ENCODE results near the gene ARHGAP24.

The ARHGAP24 gene

DNA sequence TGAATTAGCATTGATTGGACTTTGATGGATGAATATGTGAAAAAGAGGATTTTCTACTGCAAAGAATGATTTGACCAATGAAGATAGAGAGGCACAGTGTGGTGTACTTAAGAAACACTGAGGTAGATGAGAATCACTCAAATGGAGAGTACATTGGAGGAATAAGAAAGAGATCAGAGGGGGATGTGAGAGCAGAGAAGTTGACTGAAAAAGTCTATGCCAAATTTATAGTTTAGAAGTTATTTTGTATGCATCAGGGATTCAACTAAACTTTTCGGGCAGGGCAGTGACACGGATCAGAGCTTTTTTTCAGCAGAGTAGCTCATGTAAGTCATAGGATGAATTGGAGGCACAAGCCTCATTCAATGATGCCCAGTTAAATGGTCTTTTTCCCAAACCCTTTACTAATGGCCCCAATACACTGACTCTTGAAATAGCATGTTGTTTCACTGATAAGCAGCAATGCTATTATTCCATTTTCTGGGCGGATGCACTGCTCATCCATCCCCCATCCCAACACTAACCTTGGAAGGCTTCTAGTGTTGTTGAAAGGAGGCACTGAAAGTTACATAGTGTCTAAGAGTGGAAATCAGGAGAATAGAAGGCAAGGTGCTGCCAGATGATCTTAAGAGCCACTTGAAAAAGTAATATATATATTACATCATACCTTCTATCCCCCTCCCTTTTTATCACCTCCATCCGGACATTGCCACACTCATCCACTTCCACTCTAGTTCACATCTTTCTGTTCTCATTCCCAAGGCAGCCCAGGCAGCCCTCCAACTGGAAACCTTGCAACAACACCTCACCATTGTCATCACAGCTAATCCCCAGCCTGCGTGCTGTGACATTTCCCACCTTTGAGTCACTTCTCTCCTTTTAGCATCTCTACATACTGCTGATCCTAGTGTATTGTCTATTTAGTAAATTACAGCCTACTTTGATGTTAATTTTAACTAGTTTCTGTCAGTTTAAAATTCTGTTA lies 46.1 kb downstream of the ARHGAP24 start:
- no peak for DNase-seq

DNA sequence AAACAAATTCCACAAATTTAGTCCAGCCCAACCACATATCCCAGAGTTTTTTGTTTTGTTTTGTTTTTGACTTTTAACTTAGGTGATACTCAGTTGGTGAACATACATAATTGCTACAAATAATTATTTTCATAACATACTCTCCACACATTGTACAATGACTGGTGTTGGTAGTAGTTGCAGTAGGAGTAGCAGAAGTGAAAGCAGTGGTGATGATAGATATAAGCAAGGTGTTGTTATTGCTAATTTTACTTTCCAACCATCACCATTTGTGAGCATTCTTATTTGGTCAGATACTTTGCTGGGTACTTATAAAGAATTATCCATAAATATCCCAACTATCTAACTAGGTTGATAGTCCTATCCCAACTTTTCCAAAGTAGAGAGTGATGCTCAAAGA lies 47.3 kb downstream of the ARHGAP24 start:
- DNase-seq, result no peak

DNA sequence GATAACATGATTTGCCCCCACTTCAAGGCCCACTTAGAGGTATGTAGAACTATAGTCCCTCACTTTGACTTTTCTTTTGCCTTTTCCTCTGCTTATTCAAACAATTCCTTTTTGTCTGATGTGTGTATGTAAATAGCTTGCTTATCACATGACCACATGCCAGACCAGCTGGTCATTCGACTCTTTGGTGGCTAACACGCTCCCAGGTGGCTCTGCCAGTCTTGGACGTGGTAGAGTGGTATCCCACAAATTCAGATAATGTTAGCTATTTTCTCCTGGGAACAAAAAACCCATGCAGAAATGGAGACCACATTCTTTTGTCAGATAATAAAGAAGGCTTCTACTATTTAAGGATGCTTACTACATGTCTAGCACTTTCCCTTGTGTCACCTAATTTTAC lies 47.9 kb downstream of the ARHGAP24 start:
- no peak for DNase-seq

DNA sequence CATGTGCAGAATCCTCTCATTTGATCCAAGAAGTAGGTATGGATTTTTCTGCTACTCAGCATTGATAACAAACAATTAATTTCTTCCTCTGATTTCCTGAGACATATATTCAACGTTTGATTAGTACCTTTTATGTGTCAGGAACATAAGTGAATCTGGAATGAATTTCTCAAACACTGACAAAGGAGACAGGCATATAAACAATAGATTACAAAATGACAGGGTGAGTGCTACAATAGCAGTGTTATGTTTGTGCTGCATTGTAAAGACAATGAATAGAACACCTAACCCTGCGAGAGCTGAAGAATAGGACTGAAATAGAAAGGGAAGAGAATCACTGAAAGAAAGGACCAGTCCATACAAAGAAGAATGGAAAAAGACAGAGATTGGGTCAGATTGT lies 52.9 kb downstream of the ARHGAP24 start:
- no peak for DNase-seq

DNA sequence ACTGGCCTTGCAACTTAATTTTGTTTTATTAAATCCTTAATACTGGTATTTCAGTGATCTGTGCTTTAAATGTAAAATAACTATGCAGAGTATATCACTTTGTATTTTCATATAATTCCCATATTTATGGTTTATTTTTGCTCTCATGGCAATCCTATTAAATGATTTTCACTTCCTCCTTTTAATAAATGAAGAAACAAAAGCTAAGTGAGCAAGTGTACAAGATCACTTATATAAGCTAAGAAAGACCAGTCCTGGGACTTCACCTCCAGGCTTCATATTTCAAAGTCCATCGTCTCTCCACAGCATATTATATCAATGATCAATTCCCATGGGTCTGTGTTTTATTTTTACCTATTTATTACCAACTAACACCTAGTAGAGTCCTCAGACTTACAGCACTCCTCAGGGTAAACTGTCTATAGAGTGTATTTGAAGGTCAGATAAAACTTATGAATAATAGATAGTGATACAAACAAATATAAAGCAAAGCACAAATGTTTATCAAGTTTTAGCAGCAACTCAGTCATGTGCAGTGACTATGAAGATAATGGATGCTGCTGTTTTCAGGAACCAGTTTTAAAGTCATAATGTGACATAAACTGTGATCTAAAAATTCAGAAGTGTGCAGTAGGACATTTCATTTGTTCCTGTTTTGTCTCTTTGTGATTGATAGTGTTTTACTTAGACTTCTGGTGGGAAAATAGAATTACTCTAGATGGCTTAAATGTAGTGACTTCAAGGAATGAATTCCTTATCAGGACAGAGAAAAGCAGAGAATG lies 56.8 kb downstream of the ARHGAP24 start:
- no peak for DNase-seq

DNA sequence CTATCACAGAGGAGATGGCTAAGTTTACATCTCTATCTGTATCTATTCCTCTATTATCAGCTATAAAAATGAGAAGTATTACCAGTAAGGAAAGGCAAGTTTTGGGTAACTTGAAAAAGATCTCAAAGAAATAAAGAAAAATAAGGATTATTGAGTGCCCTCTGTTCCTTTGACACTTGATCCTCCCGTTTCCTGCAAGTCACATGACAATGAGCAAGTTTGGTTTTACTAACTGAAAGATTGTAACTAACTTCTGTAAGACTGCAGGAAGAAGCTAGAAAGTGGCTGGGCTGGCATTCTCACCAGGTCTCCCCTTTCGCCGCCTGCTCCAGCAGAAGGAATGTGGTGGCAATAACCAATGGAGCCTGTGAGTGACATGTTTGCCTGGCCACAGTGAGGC lies 59.2 kb downstream of the ARHGAP24 start:
- DNase-seq, result no peak

DNA sequence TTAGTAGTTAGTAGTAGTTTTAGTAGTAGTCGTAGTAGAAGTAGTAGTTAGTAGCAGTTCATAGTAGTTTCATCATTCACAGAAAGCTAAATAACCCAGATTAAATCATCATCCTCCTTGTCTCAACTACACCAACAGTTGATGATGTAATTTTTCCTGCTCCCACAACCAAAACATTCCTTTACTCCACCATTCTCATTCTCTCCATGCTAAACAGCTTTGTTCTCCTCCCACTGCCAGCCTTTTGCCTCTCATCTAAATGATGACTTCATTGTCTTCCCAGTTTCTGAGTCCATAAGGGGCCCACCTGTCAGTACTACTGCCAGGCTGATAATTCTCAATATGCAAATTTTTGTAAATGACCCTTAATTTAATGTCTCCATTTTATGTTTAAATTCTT lies 68.9 kb downstream of the ARHGAP24 start:
- no peak for DNase-seq

DNA sequence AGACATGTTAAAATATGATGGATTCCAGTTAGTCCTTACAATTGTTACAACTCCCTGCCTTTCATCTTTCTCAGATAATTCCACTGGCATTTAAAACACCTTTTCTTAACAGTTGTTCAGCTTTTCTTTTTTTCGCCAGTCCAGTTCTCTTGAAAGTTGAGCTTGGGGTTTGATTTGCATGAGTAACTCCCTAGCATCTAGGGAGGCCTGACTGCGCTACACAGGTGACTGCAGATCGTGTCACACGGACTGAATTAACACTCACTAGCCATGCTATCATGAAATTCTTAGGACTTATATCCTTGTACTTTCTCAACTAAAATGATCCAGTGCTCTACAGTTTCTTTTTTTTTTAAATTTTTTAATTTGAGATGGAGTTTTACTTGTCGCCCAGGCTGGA lies 69.8 kb downstream of the ARHGAP24 start:
- no peak for DNase-seq

DNA sequence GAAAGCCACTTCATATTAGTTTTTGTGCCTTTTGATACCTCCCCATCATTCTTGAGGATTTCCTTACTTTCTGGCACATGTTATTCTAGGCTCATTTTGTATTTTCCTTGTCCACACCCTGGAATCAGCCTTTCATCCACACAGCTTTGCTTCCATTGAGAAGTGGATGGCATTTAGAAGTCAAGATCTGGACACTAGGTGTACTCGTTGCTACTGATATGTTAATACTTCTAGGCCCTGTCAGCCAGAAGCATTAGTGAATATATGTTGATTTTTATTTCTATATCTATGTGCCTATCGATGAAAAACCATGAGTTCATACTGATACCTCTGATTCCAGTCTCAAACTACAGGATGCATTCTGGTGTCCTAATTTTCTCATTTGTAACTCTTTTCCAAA lies 73.2 kb downstream of the ARHGAP24 start:
- DNase-seq, result no peak

DNA sequence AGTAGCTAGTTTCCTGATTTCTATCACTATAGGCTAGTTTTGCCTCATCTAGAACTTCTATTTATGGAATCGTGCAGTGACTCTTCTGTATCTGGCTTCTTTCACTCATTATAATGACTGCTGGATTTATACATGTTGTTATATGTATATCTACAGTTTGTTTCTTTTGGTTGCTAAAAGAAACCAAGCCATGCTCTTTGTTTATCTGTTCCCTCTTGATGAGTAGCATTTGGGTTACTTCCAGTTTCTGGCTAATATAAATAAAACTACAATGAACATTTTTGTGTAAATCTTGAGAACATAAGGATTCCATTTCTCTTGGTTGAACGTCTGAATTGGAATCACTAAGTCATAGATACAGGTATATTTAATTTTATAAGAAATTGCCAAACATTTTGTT lies 73.9 kb downstream of the ARHGAP24 start:
- DNase-seq, result no peak

DNA sequence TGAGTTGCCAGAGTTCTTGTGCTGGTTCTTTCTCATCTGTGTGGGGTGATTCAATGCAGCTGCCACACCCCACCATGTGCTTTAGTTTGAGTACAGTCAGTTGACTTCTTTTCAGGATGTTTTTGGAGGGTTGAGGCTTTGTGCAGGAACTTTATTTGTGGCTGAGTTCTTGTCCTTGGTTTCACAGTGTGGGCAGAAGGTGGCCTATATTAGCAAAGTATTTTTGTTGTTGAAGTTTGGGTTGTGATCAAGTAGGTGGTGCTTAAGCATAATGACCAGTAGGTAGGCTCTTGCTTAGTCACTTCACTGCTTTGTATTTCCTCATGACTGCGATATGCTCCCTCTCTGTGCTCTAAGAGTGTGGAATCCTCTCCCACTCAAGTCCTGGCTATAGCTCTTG lies 80.3 kb downstream of the ARHGAP24 start:
- DNase-seq, result no peak

DNA sequence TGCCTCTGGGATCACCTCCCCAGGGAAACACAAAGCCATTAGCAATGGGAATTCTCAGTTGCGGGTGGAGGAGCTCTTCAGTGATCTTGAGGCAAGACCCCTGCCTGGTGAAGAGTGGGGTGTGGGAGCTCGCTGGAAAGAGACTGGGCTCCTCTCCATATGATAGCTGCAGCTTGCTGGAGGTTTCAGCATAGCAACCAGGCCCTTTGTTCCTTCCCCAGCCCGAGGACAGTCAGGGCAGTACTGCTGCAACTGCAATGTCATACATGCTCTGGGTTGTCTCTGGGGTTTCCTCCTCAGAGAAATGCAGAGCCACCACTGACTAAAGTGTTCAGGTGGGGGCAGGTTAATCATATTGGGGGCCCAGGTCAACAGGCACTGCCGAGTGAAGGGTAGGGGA lies 81.3 kb downstream of the ARHGAP24 start:
- no peak for DNase-seq

DNA sequence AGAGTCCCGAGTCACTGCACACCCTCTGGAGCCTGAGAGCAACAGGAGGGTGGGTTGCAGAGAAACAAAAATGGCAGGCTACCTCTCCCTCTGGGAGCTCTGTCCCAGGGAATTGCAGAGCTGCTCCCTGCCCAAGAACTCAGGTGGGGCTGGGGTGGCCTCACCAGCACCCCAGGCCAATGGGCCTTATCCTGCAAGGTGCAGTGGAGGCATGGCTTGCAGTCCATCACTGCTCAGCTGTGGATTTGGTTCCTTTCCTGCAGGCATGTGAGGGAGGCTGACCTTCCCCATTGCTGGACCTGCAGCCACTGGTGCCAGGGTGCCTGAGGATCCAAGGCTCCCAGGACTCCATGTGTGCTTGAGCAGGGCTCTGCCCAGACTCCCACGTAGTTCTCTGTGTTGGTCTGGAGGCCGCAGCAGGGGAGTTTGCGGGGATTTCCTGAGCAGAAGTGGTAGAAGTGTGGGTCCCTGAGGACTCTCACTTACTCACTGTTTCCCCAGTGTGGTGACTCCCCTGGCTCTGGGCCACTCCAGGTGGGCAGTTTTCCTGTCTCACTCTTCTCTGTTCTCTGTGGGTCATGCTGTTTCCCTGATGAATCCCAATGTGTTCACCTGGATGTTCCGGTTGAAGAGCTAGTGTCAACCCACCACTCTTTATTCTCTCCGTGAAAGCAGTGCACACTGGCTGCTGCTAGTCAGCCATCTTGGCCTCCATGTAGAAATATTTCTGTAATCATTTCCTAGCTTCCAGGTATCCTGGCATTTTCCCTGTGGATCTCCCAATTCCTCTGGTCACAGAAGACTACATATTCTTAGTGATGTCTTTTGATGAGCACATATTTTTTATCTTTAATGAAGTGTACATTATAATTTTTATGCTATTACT lies 82.3 kb downstream of the ARHGAP24 start:
- no peak for DNase-seq

DNA sequence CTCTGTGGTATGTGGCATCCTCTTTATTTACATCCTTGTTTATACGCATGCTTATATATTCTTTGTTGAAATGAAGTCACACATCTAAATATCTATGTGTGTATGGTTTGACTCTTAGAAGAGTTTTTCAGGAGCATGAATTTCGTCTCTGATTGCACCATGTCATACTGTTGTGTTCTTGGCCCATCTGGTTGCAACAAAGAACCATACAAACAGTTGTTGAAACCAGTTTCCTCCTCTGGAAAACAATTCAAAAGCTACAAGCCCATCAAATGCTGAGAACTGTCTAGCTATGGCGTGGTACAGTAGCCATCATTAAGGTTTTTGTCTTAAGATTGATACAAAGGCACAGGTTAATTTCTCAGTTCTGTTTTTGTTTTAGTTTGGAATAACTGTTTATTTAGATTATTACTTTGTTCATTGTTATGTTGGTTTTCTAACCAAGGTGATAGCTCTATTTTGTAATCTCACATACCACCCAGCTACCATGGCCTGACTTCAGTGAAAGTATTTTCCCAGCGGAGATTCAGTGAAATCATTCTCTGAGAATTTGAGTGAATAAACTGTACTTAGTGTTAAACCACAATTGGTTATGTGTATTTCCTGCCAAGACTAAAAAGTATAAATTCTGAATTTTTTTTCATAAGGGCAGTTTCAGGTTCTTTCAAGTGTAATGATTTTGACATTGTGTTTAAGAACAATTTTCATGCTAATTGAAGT lies 91.0 kb downstream of the ARHGAP24 start:
- no peak for DNase-seq

DNA sequence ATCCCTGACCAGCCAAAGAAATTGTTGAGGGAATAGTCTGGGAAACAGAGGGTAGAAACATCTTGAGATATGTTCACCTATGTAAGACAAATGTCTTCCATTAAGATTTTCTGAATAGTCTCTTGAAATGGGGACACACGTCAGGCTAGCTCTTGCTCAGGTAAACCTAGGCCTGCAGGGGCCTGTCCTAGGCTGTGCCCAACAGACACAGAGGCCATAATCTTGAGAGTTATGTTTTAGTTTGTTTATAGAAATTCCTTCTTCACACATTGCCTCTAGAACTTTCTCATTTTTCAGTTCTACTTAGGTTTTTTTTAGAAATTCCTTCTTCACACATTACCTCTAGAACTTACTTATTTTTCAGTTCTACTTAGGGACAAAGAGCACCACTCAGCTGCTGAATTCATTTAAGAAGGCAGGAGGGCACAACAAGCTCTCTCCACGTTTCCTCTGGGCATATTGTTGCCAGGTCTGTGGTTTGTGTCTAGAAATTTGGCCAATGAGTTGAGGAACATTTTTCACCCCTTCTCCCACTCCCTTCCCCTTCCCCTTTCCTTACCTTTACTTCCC lies 94.9 kb downstream of the ARHGAP24 start:
- DNase-seq, result no peak

DNA sequence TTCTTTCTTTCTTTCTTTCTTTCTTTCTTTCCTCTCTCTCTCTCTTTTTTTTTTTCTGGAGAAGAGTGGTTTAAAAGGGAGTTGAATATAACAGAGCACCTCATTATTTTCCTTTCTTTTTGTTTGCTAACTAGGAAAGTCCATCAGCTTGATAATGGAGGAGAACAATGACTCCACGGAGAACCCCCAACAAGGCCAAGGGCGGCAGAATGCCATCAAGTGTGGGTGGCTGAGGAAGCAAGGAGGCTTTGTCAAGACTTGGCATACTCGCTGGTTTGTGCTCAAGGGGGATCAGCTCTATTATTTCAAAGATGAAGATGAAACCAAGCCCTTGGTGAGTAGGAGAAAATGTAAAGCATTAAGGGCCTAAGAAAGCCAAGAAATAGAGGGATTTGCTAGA lies 95.4 kb downstream of the ARHGAP24 start:
- no peak for DNase-seq

DNA sequence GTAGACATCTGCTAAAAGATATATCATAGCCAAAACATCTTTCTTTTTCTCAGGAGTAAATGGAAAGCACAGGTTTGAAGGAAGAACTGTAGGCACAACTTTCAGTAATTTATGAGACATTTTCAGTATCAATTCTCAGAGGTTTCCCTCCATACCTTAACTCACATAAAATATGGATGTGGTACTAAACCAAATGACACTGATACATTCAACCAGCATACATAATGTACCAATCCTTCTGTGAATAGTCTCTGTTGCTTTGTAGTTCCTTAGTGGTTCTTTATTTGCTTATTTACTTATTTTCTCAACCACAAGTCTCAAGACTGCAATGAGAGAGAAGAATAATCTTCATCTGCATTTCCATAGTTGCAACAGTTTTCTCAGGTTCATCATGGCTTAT lies 96.1 kb downstream of the ARHGAP24 start:
- no peak for DNase-seq

DNA sequence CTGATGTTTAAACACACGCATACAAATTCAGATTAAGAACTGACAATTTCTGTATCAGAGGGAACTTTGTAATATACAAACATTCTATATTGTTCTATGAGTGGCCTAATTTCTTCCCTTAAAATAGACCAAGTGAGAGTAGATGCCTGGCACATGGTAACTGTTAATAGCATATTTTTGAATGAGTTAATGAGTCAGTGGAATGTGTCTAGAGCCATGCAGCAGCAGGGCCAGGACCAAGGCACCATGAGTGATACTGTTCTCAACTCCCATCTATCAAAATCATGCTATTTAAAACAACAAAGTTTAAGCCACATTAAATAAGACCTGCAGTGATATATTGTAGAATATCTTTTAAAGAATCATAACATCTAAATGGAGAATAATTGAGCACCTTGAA lies 98.3 kb downstream of the ARHGAP24 start:
- no peak for DNase-seq

DNA sequence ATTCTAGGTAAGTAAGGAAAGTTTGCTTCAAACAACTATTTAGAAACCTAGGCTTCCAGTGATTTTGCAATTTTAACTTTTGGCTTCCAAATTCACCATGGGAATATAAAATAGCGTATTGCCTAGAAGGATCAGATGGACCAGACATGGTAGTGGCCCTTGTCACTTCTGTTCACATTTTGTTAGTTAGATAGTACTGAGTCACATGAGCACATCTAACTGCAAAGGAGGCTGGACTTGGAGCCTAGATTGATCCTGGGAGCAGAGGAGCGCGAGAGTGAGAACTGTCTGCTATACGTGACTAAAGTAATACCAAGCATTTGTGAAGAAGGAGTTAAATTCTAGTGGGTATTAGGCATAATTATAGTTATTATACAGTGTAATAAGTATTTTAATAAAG lies 102.4 kb downstream of the ARHGAP24 start:
- DNase-seq, result no peak

DNA sequence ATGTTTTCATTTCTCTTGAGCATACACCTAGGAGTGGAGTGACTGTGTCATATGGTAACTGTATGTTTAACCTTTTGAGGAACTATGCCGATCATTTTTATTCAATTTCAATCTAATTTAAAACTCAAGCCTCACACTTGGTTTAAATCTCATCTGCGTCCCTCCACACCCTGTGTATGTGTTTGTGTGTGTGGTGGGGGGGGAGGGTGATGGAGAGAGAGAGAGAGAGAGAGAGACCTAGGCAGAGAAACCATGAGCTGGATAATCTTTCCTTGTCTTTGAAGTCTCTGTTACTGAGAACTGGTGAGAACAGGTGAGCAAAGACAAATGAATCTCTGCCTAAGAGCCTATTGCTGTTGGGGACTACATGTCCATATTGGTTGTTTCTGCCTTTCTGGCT lies 105.0 kb downstream of the ARHGAP24 start:
- no peak for DNase-seq

DNA sequence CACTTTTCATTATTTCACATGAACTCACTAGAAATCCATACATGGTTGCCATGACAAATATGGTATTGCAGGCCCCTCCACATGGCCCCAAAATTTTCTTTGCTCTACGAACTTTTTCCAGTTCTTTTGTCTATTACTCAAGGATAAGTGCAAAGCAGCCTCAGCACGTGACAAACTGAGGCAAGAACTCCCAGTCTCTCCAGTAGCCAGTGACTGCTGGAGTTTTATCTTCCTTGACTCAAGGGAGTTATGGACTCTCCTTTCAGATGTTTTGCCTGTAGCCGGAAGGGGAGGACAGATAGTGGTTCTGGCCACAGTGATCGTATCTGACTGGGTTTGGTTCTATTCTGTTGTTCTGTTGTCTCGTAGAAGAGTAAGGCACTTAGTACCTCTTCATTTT lies 105.5 kb downstream of the ARHGAP24 start:
- no peak for DNase-seq

DNA sequence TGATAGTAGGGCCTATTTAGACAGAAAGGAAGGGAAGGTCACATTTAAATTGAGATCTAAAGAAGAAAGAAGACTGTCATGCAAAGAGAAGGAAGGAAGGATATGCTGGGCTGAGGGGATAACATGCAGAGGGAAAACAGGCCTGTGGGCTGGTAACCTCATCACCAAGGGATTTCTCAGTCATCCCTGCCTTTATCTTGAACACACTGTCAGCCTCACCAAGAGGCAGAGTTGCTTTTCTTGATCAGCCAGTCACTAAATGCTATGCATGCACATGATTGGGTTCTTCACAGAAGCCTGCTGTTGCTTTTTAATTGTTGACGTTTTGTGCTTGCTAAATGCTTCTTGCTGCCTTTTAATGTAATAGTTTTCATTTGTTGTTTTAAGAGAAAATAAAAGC lies 113.0 kb downstream of the ARHGAP24 start:
- no peak for DNase-seq
